ENCODE results near the gene GRAMD4.

The GRAMD4 gene

DNA sequence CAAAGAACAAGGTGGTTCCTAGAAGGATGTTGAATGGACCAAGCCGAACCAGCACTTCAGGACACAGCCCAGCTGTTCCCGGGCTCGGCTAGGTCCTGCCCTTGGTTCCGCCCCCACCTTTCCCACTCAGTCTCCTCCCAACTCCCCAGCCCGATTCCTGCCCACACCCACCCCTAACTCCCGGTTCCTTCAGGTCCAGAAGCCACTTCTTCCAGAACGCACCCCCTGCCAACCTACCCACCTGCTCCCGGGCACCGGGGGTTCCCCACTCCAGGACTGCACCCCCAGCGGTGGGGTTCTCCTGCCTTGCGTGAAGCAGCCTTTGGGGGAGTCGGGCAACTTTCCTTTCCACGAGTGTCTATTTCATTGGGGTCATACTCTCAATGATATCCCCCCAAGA, 87.1 kb downstream of the GRAMD4 start:
- TF ChIP-seq CTCF (IDR thresholded peaks at IDR 0.05; ENCODE audit: low read length): no peak
- TF ChIP-seq EZH2 (IDR thresholded peaks at IDR 0.05; ENCODE audit: borderline replicate concordance, low read length): no peak
- Histone ChIP-seq H3K4me2 (ENCODE audit: low read length) (no peak overlapping the region), H3K4me3 (ENCODE audit: low read depth, low read length, poor library complexity, severe bottlenecking) (no peak overlapping the region), H4K20me1 (ENCODE audit: insufficient read depth, low read length) (no peaks in the 10 kb centered on the region), H3K27ac (ENCODE audit: low read depth, low read length, poor library complexity, severe bottlenecking) (no peak overlapping the region), H3K9ac (ENCODE audit: low read length) (no peak overlapping the region), H3K4me1 (ENCODE audit: insufficient read depth, low read length, severe bottlenecking) (peaks cover 26% of the 10 kb centered on the region), H2AFZ (ENCODE audit: low read length) (no peak overlapping the region), H3K9me2 (ENCODE audit: low read depth, low read length) (no peaks in the 10 kb centered on the region), H3K36me3 (ENCODE audit: insufficient read depth, low read length) (peaks cover 82% of the 10 kb centered on the region), H3K9me3 (ENCODE audit: low read length) (no peaks in the 10 kb centered on the region), H3K27me3 (ENCODE audit: insufficient read depth, low read length) (no peaks in the 10 kb centered on the region), H3F3A (ENCODE audit: insufficient read depth, low read length) (0 out of 2 replicates have a peak, but pooled peaks cover 3% of the 10 kb centered on the region), H3K79me2 (ENCODE audit: insufficient read depth, low read length) (no peaks in the 10 kb centered on the region)

GRCh38 chr22:46707827-46708570, 87.8 kb downstream of the GRAMD4 start:
- Histone ChIP-seq H3K9me3 (ENCODE audit: low read length) (no peaks in the 10 kb centered on the region), H3K79me2 (ENCODE audit: insufficient read depth, low read length) (no peaks in the 10 kb centered on the region), H3K9me2 (ENCODE audit: low read depth, low read length) (no peaks in the 10 kb centered on the region), H4K20me1 (ENCODE audit: insufficient read depth, low read length) (no peaks in the 10 kb centered on the region), H3K4me2 (ENCODE audit: low read length) (no peak overlapping the region), H3K9ac (ENCODE audit: low read length) (no peak overlapping the region), H3F3A (ENCODE audit: insufficient read depth, low read length) (0 out of 2 replicates have a peak, but pooled peaks cover 3% of the 10 kb centered on the region), H3K4me1 (ENCODE audit: insufficient read depth, low read length, severe bottlenecking) (peaks cover 19% of the 10 kb centered on the region), H3K4me3 (ENCODE audit: low read depth, low read length, poor library complexity, severe bottlenecking) (no peak overlapping the region), H3K27ac (ENCODE audit: low read depth, low read length, poor library complexity, severe bottlenecking) (no peak overlapping the region), H3K27me3 (ENCODE audit: insufficient read depth, low read length) (no peaks in the 10 kb centered on the region), H3K36me3 (ENCODE audit: insufficient read depth, low read length) (peaks cover 84% of the 10 kb centered on the region), H2AFZ (ENCODE audit: low read length) (no peak overlapping the region)
- TF ChIP-seq EZH2 (IDR thresholded peaks at IDR 0.05; ENCODE audit: borderline replicate concordance, low read length) (no peak), CTCF (IDR thresholded peaks at IDR 0.05; ENCODE audit: low read length) (no peak)

GRCh38 chr22:46708766-46709330, 88.7 kb downstream of the GRAMD4 start:
- peaks cover 88% of the 10 kb centered on the region for H3K36me3 ChIP-seq (ENCODE audit: insufficient read depth, low read length)

More at GRCh38 chr22:46708766-46709330, 88.7 kb downstream of the GRAMD4 start:
- Histone ChIP-seq H3K4me1 (ENCODE audit: insufficient read depth, low read length, severe bottlenecking) (peaks cover 10% of the 10 kb centered on the region), H2AFZ (ENCODE audit: low read length) (no peak overlapping the region), H3K9ac (ENCODE audit: low read length) (no peak overlapping the region), H4K20me1 (ENCODE audit: insufficient read depth, low read length) (no peaks in the 10 kb centered on the region), H3K27me3 (ENCODE audit: insufficient read depth, low read length) (no peaks in the 10 kb centered on the region), H3K79me2 (ENCODE audit: insufficient read depth, low read length) (no peaks in the 10 kb centered on the region), H3K4me3 (ENCODE audit: low read depth, low read length, poor library complexity, severe bottlenecking) (no peak overlapping the region), H3K27ac (ENCODE audit: low read depth, low read length, poor library complexity, severe bottlenecking) (no peak overlapping the region), H3F3A (ENCODE audit: insufficient read depth, low read length) (0 out of 2 replicates have a peak, but pooled peaks cover 3% of the 10 kb centered on the region), H3K9me3 (ENCODE audit: low read length) (no peaks in the 10 kb centered on the region), H3K4me2 (ENCODE audit: low read length) (no peak overlapping the region), H3K9me2 (ENCODE audit: low read depth, low read length) (no peaks in the 10 kb centered on the region)
- no peak for TF ChIP-seq EZH2 (IDR thresholded peaks at IDR 0.05; ENCODE audit: borderline replicate concordance, low read length)
- no peak for TF ChIP-seq CTCF (IDR thresholded peaks at IDR 0.05; ENCODE audit: low read length)

All from OCI-LY1 (cell line).